Measurements from ENCODE around the gene ELAC2.
A peak's percentile ranks its signal among the peaks of the same experiment; 100 is the strongest.

The ELAC2 gene

DNA sequence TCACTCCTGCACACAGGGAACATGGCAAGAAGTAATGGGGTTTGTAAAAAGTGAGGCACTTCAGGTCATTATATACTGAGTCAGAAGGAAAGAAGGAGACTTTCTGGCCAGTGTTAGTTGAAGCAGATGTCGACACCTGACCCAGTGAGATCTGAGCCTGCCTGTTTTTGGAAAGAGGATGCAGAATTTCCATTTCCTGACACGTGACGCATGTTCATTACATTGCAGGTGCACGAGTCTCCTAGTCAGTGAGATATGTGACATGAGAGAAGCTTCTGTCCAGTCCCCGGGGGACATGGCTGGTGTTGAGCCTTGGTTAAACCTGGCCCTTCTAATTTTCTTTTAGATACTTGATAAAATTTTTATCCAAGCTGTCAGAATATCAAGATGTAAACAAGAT lies 62.3 kb downstream of the ELAC2 start:
- Histone ChIP-seq H3K4me1 (ENCODE audit: low read length) (peaks cover 14% of the 10 kb centered on the region), H3K27ac (ENCODE audit: low read length) (peak overlapping the region; percentile 23; the same call in 1 of the 2 replicates), H3K36me3 (replicated peaks; ENCODE audit: low read depth, low read length) (peaks cover 40% of the 10 kb centered on the region), H3K9ac (ENCODE audit: low read length) (no peak overlapping the region), H3K27me3 (ENCODE audit: low read depth, low read length) (no peaks in the 10 kb centered on the region), H3K4me2 (ENCODE audit: low read length) (no peak overlapping the region), H3K79me2 (ENCODE audit: low read length) (no peaks in the 10 kb centered on the region), H3K9me3 (ENCODE audit: insufficient read depth, low read length) (no peaks in the 10 kb centered on the region; the same call in 1 of the 2 replicates), H4K20me1 (ENCODE audit: insufficient read depth, low read length) (no peaks in the 10 kb centered on the region), H2AFZ (ENCODE audit: low read depth, low read length) (no peak overlapping the region), H3K4me3 (ENCODE audit: low read length) (no peak overlapping the region)
- no peak for TF ChIP-seq EZH2phosphoT487 (IDR thresholded peaks at IDR 0.05; ENCODE audit: low read depth)
- TF ChIP-seq, protein P1, sequence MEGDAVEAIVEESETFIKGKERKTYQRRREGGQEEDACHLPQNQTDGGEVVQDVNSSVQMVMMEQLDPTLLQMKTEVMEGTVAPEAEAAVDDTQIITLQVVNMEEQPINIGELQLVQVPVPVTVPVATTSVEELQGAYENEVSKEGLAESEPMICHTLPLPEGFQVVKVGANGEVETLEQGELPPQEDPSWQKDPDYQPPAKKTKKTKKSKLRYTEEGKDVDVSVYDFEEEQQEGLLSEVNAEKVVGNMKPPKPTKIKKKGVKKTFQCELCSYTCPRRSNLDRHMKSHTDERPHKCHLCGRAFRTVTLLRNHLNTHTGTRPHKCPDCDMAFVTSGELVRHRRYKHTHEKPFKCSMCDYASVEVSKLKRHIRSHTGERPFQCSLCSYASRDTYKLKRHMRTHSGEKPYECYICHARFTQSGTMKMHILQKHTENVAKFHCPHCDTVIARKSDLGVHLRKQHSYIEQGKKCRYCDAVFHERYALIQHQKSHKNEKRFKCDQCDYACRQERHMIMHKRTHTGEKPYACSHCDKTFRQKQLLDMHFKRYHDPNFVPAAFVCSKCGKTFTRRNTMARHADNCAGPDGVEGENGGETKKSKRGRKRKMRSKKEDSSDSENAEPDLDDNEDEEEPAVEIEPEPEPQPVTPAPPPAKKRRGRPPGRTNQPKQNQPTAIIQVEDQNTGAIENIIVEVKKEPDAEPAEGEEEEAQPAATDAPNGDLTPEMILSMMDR (IDR thresholded peaks at IDR 0.05; ENCODE audit: low read depth, low read length): no peak

DNA sequence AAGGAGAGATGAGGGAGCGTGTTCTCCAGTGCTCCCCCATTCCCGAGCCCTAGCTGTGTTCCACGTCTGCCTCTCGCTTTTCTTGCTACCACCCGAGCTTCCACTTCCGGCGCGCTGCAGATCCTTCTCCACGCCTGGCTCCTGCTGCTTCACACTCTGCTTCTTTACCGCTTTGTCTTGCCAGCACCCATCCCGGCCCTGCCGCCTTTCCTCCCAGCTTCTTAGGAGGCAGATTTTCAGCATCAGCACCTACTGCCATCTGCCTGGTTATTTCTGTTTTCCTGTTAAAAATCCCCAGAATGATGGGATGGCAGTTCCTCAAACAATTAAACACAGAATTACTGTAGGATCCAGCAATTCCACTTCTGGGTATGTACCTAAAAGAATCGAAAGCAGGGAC lies 64.7 kb downstream of the ELAC2 start:
- no peak overlapping the region for H2AFZ ChIP-seq (ENCODE audit: low read depth, low read length)
- no peak for TF ChIP-seq EZH2phosphoT487 (IDR thresholded peaks at IDR 0.05; ENCODE audit: low read depth)
- TF ChIP-seq, protein P1 (IDR thresholded peaks at IDR 0.05; ENCODE audit: low read depth, low read length): no peak
- H3K4me3 ChIP-seq (ENCODE audit: low read length): no peak overlapping the region
- peaks cover 37% of the 10 kb centered on the region for H3K36me3 ChIP-seq (replicated peaks; ENCODE audit: low read depth, low read length)
- H4K20me1 ChIP-seq (ENCODE audit: insufficient read depth, low read length): no peaks in the 10 kb centered on the region
- no peaks in the 10 kb centered on the region for H3K79me2 ChIP-seq (ENCODE audit: low read length)
- H3K4me1 ChIP-seq (ENCODE audit: low read length): peaks cover 10% of the 10 kb centered on the region
- H3K27ac ChIP-seq (ENCODE audit: low read length): no peak overlapping the region
- H3K4me2 ChIP-seq (ENCODE audit: low read length): no peak overlapping the region
- H3K9ac ChIP-seq (ENCODE audit: low read length): no peak overlapping the region
- no peaks in the 10 kb centered on the region for H3K27me3 ChIP-seq (ENCODE audit: low read depth, low read length)
- H3K9me3 ChIP-seq (ENCODE audit: insufficient read depth, low read length): no peaks in the 10 kb centered on the region; the same call in 1 of the 2 replicates

DNA sequence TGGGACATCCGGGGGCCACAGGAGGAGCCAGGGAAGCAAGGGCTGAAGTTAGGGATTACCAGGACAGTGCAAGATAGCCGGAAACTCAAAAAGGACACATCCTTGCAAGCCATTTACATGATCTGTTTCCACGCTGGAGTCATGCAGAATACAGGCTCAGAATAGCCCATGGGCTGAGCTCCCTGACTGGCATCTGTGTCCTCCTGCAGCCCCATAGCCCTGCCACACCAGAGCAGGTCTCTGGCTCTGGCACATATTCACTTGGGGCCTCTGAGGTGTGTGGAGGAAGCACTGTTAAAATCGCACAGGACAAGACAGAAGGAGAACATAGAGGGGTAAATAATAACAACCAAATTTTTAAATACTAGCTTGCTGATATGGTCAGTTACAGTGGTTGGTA lies 65.8 kb downstream of the ELAC2 start:
- Histone ChIP-seq H3K27ac (ENCODE audit: low read length) (no peak overlapping the region), H3K4me1 (ENCODE audit: low read length) (peaks cover 5% of the 10 kb centered on the region), H3K36me3 (replicated peaks; ENCODE audit: low read depth, low read length) (peaks cover 28% of the 10 kb centered on the region), H2AFZ (ENCODE audit: low read depth, low read length) (no peak overlapping the region), H3K4me2 (ENCODE audit: low read length) (no peak overlapping the region), H3K27me3 (ENCODE audit: low read depth, low read length) (no peaks in the 10 kb centered on the region), H3K79me2 (ENCODE audit: low read length) (no peaks in the 10 kb centered on the region), H3K4me3 (ENCODE audit: low read length) (no peak overlapping the region), H4K20me1 (ENCODE audit: insufficient read depth, low read length) (no peaks in the 10 kb centered on the region), H3K9me3 (ENCODE audit: insufficient read depth, low read length) (no peaks in the 10 kb centered on the region), H3K9ac (ENCODE audit: low read length) (no peak overlapping the region)
- TF ChIP-seq, protein P1 (IDR thresholded peaks at IDR 0.05; ENCODE audit: low read depth, low read length): no peak
- TF ChIP-seq EZH2phosphoT487 (IDR thresholded peaks at IDR 0.05; ENCODE audit: low read depth): no peak

DNA sequence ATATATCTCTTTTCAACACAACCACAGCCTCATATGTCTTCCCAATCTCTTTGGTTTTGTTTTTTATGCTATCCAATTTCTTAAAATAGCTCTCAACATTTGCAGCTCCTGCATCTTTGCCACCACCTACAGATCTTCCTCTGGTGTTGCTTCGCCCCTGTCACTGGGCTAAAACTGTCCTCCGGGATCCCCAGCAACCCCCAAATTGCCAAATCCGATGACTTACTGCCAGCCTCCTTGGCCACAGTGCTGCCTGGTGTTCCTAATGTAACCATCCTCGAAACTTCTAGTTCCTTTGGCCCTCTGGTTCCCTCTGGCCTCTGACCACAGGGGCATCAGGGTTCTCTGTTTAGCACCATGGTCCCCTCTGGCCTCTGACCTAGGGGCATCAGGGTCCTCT lies 70.8 kb downstream of the ELAC2 start:
- Histone ChIP-seq H3K27ac (ENCODE audit: low read length) (no peak overlapping the region), H3K4me1 (ENCODE audit: low read length) (no peaks in the 10 kb centered on the region), H3K9ac (ENCODE audit: low read length) (no peak overlapping the region), H3K27me3 (ENCODE audit: low read depth, low read length) (no peaks in the 10 kb centered on the region), H4K20me1 (ENCODE audit: insufficient read depth, low read length) (no peaks in the 10 kb centered on the region), H3K79me2 (ENCODE audit: low read length) (no peaks in the 10 kb centered on the region), H3K36me3 (replicated peaks; ENCODE audit: low read depth, low read length) (no peaks in the 10 kb centered on the region), H3K9me3 (ENCODE audit: insufficient read depth, low read length) (no peaks in the 10 kb centered on the region), H2AFZ (ENCODE audit: low read depth, low read length) (no peak overlapping the region), H3K4me2 (ENCODE audit: low read length) (no peak overlapping the region), H3K4me3 (ENCODE audit: low read length) (no peak overlapping the region)
- TF ChIP-seq, protein P1 (IDR thresholded peaks at IDR 0.05; ENCODE audit: low read depth, low read length): no peak
- no peak for TF ChIP-seq EZH2phosphoT487 (IDR thresholded peaks at IDR 0.05; ENCODE audit: low read depth)
